C4-2B (cell line): Measurements from ENCODE around the gene PTPRZ1.

Experiments
- ZFX ChIP-seq: fragments of 450-650 bp; IDR thresholded peaks from 2 replicates; pipeline ENCODE4 v1.6.1; 2017
- TF ChIP-seq, protein P1 (sequence below): fragments of 450-650 bp; conservative IDR thresholded peaks from 2 replicates; pipeline ENCODE4 v1.5.1; 2017; ENCODE audit warnings: mild to moderate bottlenecking

DNA sequence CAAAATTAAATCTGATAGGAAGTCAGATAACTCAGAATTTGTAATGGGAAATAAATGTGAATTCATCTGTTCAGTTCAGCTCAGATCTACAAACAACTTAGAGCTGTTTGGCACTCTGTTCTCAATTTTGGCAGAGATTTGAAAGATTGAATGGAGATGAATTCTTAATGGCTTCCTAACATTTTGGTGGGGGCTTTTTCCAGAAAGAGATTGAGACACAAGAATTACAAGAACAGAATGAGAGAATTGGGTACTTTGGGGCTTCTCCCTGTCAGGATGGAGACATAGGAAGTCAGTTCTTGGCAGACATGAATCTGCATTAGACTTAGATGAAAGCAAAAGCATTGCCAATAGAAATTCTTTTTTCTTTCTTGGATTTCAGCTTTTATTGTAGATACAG is 39.0 kb upstream of the PTPRZ1 start:
- TF ChIP-seq, protein P1, sequence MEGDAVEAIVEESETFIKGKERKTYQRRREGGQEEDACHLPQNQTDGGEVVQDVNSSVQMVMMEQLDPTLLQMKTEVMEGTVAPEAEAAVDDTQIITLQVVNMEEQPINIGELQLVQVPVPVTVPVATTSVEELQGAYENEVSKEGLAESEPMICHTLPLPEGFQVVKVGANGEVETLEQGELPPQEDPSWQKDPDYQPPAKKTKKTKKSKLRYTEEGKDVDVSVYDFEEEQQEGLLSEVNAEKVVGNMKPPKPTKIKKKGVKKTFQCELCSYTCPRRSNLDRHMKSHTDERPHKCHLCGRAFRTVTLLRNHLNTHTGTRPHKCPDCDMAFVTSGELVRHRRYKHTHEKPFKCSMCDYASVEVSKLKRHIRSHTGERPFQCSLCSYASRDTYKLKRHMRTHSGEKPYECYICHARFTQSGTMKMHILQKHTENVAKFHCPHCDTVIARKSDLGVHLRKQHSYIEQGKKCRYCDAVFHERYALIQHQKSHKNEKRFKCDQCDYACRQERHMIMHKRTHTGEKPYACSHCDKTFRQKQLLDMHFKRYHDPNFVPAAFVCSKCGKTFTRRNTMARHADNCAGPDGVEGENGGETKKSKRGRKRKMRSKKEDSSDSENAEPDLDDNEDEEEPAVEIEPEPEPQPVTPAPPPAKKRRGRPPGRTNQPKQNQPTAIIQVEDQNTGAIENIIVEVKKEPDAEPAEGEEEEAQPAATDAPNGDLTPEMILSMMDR: no peak
- TF ChIP-seq ZFX: no peak
